Measurements from ENCODE around the gene RUBCNL.

GRCh38 chr13:46378411-46378810, 8.6 kb downstream of the RUBCNL start:
- TF ChIP-seq, protein P1, sequence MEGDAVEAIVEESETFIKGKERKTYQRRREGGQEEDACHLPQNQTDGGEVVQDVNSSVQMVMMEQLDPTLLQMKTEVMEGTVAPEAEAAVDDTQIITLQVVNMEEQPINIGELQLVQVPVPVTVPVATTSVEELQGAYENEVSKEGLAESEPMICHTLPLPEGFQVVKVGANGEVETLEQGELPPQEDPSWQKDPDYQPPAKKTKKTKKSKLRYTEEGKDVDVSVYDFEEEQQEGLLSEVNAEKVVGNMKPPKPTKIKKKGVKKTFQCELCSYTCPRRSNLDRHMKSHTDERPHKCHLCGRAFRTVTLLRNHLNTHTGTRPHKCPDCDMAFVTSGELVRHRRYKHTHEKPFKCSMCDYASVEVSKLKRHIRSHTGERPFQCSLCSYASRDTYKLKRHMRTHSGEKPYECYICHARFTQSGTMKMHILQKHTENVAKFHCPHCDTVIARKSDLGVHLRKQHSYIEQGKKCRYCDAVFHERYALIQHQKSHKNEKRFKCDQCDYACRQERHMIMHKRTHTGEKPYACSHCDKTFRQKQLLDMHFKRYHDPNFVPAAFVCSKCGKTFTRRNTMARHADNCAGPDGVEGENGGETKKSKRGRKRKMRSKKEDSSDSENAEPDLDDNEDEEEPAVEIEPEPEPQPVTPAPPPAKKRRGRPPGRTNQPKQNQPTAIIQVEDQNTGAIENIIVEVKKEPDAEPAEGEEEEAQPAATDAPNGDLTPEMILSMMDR (conservative IDR thresholded peaks at IDR 0.05), result no peak
- no peak for TF ChIP-seq ZFX (IDR thresholded peaks at IDR 0.05)
